Activated CD8-positive, alpha-beta T cell treated with anti-CD3 and anti-CD28 coated beads for 36 hours (primary cell): Measurements from ENCODE around the gene USP10. TPM values are rescaled to one million over a fixed set of nuclear protein-coding genes. Genes with fewer than 3 reads are reported as not detected.
"Not testable (repeated sequence)": the region's sequence is repeated elsewhere in the genome, so short reads cannot be mapped to it uniquely, and the experiment has no call there.

ENCODE experiments used
- ATAC-seq: fragments of 200-7000 bp; cut with Tn5 transposase; one replicate; pipeline ENCODE4 v1.10.0; 2021; ENCODE audit warnings: mild to moderate bottlenecking, moderate library complexity
- CTCF ChIA-PET: fragments of 350-600 bp; sonication (Branson Sonifier 250); formaldehyde crosslinking; loops from one replicate; lab custom pipeline; 2021; ENCODE audit warnings: antibody characterized with exemption; lab: Charles Lee
- POLR2A ChIA-PET: fragments of 350-600 bp; sonication (Branson Sonifier 250); formaldehyde crosslinking; loops from one replicate; lab custom pipeline; 2021; ENCODE audit warnings: antibody characterized with exemption; lab: Charles Lee
- DNase-seq: peaks from one replicate; pipeline ENCODE4 v3.0.0-alpha.2; 2020
- H3K27ac Mint-ChIP-seq: one replicate; pipeline ENCODE4 v1.8.0; 2021; ENCODE audit warnings: mild to moderate bottlenecking, mixed read lengths
- H3K27me3 Mint-ChIP-seq: one replicate; pipeline ENCODE4 v1.8.0; 2021; ENCODE audit warnings: mixed read lengths
- H3K36me3 Mint-ChIP-seq: one replicate; pipeline ENCODE4 v1.8.0; 2021; ENCODE audit warnings: low read depth, mixed read lengths
- H3K4me1 Mint-ChIP-seq: one replicate; pipeline ENCODE4 v1.8.0; 2021; ENCODE audit warnings: low read depth, mixed read lengths
- H3K4me3 Mint-ChIP-seq: one replicate; pipeline ENCODE4 v1.8.0; 2021; ENCODE audit warnings: mild to moderate bottlenecking, moderate library complexity, mixed read lengths
- H3K9me3 Mint-ChIP-seq: one replicate; pipeline ENCODE4 v1.8.0; 2021; ENCODE audit warnings: mixed read lengths
- intact Hi-C: fragments of 100-400 bp; cut with micrococcal nuclease; formaldehyde crosslinking; loops from one replicate; pipeline ENCODE4 v1.10.0; 2022
- total RNA-seq, 2 experiments: library from RNA; stranded (reverse); gene quantifications; one replicate each; pipeline ENCODE4 v1.2.3, GENCODE V29; 2021
- TF ChIP-seq, protein P1 (sequence below): fragments of 200-600 bp; IDR thresholded peaks from one replicate; pipeline ENCODE4 v1.8.0; 2022; ENCODE audit warnings: antibody characterized with exemption, mild to moderate bottlenecking

The USP10 gene
- total RNA-seq, 2 experiments from 2014 or later, result 116 TPM

DNA sequence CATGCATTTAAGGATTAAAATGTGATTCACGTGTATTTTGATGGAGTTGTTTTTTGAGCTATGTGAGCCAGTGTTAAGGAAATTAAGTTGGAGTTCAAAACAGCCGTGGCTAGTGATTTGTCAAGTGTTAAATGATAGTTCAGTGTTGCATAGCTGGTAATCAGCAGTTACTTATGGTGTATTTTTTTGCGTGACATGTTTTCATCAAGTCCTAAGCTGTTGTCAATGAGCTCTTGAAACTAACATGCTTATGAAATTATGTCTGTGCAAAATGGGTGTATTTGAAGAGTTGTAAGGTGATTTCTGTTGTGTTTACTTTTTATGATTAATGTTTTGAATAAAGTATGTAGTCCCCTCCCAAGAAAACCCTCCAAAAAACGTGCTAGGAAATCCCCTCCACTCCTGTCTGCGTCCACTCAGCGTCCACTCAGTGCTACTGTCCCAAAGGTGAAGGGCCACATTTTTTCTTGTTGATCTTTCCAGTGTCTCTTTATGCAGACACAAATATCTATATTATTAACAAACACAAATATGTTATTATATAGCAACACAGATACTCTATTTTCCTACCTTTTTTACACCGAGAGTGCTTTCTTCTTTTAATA is 30.0 kb downstream of the USP10 start:
- CTCF ChIA-PET, result interaction anchor here (0.8 to 9.6 kb wide), 12 partner anchors 10 to 241 kb away, joined by 3 to 140 read pairs (median 6); no protein-coding TSS in a partner anchor
- peak overlapping the region; percentile 34 for H3K27ac Mint-ChIP-seq
- DNase-seq (no peak), ATAC-seq (no peak)
- H3K4me3 Mint-ChIP-seq, result no peak overlapping the region
- no peaks in the 10 kb centered on the region for H3K9me3 Mint-ChIP-seq
- intact Hi-C loops, result loop anchor here (10.0 kb wide), 2 partner anchors 105 to 215 kb away; no protein-coding TSS in a partner anchor
- H3K27me3 Mint-ChIP-seq, result no peaks in the 10 kb centered on the region
- peaks cover 59% of the 10 kb centered on the region for H3K4me1 Mint-ChIP-seq
- peaks cover 4% of the 10 kb centered on the region for H3K36me3 Mint-ChIP-seq
- TF ChIP-seq, protein P1, sequence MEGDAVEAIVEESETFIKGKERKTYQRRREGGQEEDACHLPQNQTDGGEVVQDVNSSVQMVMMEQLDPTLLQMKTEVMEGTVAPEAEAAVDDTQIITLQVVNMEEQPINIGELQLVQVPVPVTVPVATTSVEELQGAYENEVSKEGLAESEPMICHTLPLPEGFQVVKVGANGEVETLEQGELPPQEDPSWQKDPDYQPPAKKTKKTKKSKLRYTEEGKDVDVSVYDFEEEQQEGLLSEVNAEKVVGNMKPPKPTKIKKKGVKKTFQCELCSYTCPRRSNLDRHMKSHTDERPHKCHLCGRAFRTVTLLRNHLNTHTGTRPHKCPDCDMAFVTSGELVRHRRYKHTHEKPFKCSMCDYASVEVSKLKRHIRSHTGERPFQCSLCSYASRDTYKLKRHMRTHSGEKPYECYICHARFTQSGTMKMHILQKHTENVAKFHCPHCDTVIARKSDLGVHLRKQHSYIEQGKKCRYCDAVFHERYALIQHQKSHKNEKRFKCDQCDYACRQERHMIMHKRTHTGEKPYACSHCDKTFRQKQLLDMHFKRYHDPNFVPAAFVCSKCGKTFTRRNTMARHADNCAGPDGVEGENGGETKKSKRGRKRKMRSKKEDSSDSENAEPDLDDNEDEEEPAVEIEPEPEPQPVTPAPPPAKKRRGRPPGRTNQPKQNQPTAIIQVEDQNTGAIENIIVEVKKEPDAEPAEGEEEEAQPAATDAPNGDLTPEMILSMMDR, result no peak
- POLR2A ChIA-PET, result interaction anchor here (0.9 to 1.9 kb wide), 4 partner anchors 10 to 98 kb away, joined by 3 to 6 read pairs (median 3); no protein-coding TSS in a partner anchor

- peak; percentile 64 for DNase-seq
- intact Hi-C loops, result no loop called here
- TF ChIP-seq, protein P1, result no peak
- Mint-ChIP-seq H3K27ac (no peak overlapping the region), H3K4me3 (no peak overlapping the region), H3K27me3 (no peaks in the 10 kb centered on the region), H3K9me3 (no peaks in the 10 kb centered on the region), H3K4me1 (peaks cover 57% of the 10 kb centered on the region), H3K36me3 (peaks cover 6% of the 10 kb centered on the region)
- ChIA-PET CTCF (interaction anchor here (1.2 to 9.6 kb wide), 8 partner anchors 9 to 240 kb away, joined by 5 to 140 read pairs (median 7); no protein-coding TSS in a partner anchor), POLR2A (interaction anchor here (0.6 to 1.9 kb wide), 4 partner anchors 11 to 546 kb away, joined by 3 to 6 read pairs (median 4); no protein-coding TSS in a partner anchor)
- ATAC-seq, result peak; percentile 71
These were observed 30.8 kb downstream of the USP10 start for GRCh38 chr16:84730406-84731106.

DNA sequence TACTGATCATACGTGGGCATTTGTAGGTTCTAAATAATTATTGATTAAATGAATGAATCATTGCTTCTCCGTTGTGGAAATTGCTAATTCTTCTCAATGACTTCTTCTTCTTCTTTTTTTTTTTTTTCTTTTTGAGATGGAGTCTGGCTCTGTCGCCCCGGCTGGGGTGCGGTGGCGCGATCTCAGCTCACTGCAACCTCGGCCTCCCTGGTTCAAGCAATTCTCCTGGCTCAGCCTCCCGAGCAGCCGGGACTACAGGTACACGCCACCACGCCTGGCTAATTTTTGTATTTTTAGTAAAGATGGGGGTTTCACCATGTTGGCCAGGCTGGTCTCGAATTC is 32.5 kb downstream of the USP10 start:
- Mint-ChIP-seq H3K4me1 (peaks cover 54% of the 10 kb centered on the region), H3K36me3 (peaks cover 16% of the 10 kb centered on the region)
- H3K9me3 Mint-ChIP-seq, intact Hi-C loops, H3K27ac Mint-ChIP-seq, DNase-seq, ATAC-seq, H3K4me3 Mint-ChIP-seq, H3K27me3 Mint-ChIP-seq: not testable (repeated sequence)
- ChIA-PET CTCF (interaction anchor here (1.0 kb wide), 1 partner anchor 22 kb away, joined by 3 read pairs; no protein-coding TSS in a partner anchor), POLR2A (interaction anchor here (1.0 to 1.2 kb wide), 2 partner anchors 34 to 67 kb away, joined by 3 read pairs; no protein-coding TSS in a partner anchor)

GRCh38 chr16:84732674-84733352 is 33.0 kb downstream of the USP10 start:
- Mint-ChIP-seq H3K4me3 (no peak overlapping the region), H3K36me3 (peaks cover 17% of the 10 kb centered on the region), H3K27ac (peak overlapping the region; percentile 42), H3K4me1 (peaks cover 54% of the 10 kb centered on the region), H3K9me3 (no peaks in the 10 kb centered on the region), H3K27me3 (no peaks in the 10 kb centered on the region)
- ChIA-PET POLR2A (interaction anchor here (1.0 to 1.2 kb wide), 2 partner anchors 34 to 68 kb away, joined by 3 read pairs; no protein-coding TSS in a partner anchor), CTCF (interaction anchor here (1.0 to 3.8 kb wide), 2 partner anchors 7 to 22 kb away, joined by 3 to 38 read pairs; no protein-coding TSS in a partner anchor)
- intact Hi-C loops, result no loop called here
- DNase-seq (no peak), ATAC-seq (no peak)
- TF ChIP-seq, protein P1, result no peak
